Measurements from ENCODE around the gene DST.

- no peak for TF ChIP-seq CTCF (IDR thresholded peaks at IDR 0.05; ENCODE audit: insufficient read depth, low read length)
- no peak for TF ChIP-seq REST (IDR thresholded peaks at IDR 0.05; ENCODE audit: insufficient replicate concordance, low read depth)
- no peak for TF ChIP-seq POLR2AphosphoS5 (IDR thresholded peaks at IDR 0.05; ENCODE audit: low read depth)
- TF ChIP-seq SPI1 (IDR thresholded peaks at IDR 0.05; ENCODE audit: borderline replicate concordance, low read depth), result no peak
These were observed 143.6 kb downstream of the DST start for GRCh38 chr6:56499095-56499494.
